NK-92 treated with Interleukin-12 subunit alpha and Interleukin-12 subunit beta, amount 100 ng/mL, for 24 hours (cell line): ENCODE measurements around the gene TMEM200A.
"Not testable (repeated sequence)": the region's sequence is repeated elsewhere in the genome, so short reads cannot be mapped to it uniquely, and the experiment has no call there.

Experiments used
- DNase-seq: peaks from one replicate; lab custom pipeline; 2025; lab: John Stamatoyannopoulos, UW

The TMEM200A gene

GRCh38 chr6:130365166-130366106 lies at the start of gene TMEM200A:
TSS of gene TMEM200A (plus strand) at chr6:130366017. CDS start at chr6:130440423, 74,406 bp downstream.
- no peak for DNase-seq

- DNase-seq = no peak
Measured at GRCh38 chr6:130320908-130321307, 44.9 kb upstream of the TMEM200A start.

- peak; percentile 7 for DNase-seq
Measured at GRCh38 chr6:130322673-130323268, 43.0 kb upstream of the TMEM200A start.

GRCh38 chr6:130324657-130325056 lies 41.2 kb upstream of the TMEM200A start:
- no peak for DNase-seq

- DNase-seq = no peak
Measured at GRCh38 chr6:130326496-130326895, 39.3 kb upstream of the TMEM200A start.

- DNase-seq = no peak
Measured at GRCh38 chr6:130337534-130337933, 28.3 kb upstream of the TMEM200A start.

- DNase-seq = not testable (repeated sequence)
Measured at GRCh38 chr6:130346324-130346723, 19.5 kb upstream of the TMEM200A start.

GRCh38 chr6:130354322-130354721 lies 11.5 kb upstream of the TMEM200A start:
- no peak for DNase-seq

- DNase-seq = no peak
Measured at GRCh38 chr6:130355572-130355971, 10.2 kb upstream of the TMEM200A start.

- DNase-seq = no peak
Measured at GRCh38 chr6:130357436-130357835, 8.4 kb upstream of the TMEM200A start.

- no peak for DNase-seq
Measured at GRCh38 chr6:130359736-130360135, 6.1 kb upstream of the TMEM200A start.

- no peak for DNase-seq
Measured at GRCh38 chr6:130362128-130362527, 3.7 kb upstream of the TMEM200A start.

- DNase-seq = no peak
Measured at GRCh38 chr6:130364224-130364780, 1.5 kb upstream of the TMEM200A start.

- no peak for DNase-seq
Measured at GRCh38 chr6:130366107-130367005, 539 bp downstream of the TMEM200A start.

- DNase-seq = no peak
Measured at GRCh38 chr6:130367767-130368166, 1.9 kb downstream of the TMEM200A start.

- no peak for DNase-seq
Measured at GRCh38 chr6:130368576-130368975, 2.8 kb downstream of the TMEM200A start.

GRCh38 chr6:130369831-130370230 lies 4.0 kb downstream of the TMEM200A start:
- no peak for DNase-seq

- no peak for DNase-seq
Measured at GRCh38 chr6:130371921-130372420, 6.2 kb downstream of the TMEM200A start.

GRCh38 chr6:130372786-130373185 lies 7.0 kb downstream of the TMEM200A start:
- no peak for DNase-seq

- DNase-seq = no peak
Measured at GRCh38 chr6:130373992-130374391, 8.2 kb downstream of the TMEM200A start.

- DNase-seq = no peak
Measured at GRCh38 chr6:130376936-130377335, 11.1 kb downstream of the TMEM200A start.

- no peak for DNase-seq
Measured at GRCh38 chr6:130377371-130377770, 11.6 kb downstream of the TMEM200A start.
